CD4-positive, alpha-beta T cell (primary cell): ENCODE results near the gene SERINC1. TPM values are rescaled to one million over a fixed set of nuclear protein-coding genes. Genes with fewer than 3 reads are reported as not detected.
"Not testable (repeated sequence)": the region's sequence is repeated elsewhere in the genome, so short reads cannot be mapped to it uniquely, and the experiment has no call there.

Experiments used
- ATAC-seq: fragments of 200-7000 bp; cut with Tn5 transposase; one replicate; pipeline ENCODE4 v1.10.0; 2022; ENCODE audit warnings: mild to moderate bottlenecking; ENCODE audit not compliant: poor library complexity
- CTCF ChIA-PET: fragments of 350-600 bp; sonication (Branson Sonifier 250); formaldehyde crosslinking; loops from one replicate; lab custom pipeline; 2021; ENCODE audit warnings: antibody characterized with exemption, inconsistent platforms; lab: Charles Lee
- POLR2A ChIA-PET: fragments of 350-600 bp; sonication (Branson Sonifier 250); formaldehyde crosslinking; loops from one replicate; lab custom pipeline; 2021; ENCODE audit warnings: antibody characterized with exemption, inconsistent platforms; lab: Charles Lee
- DNase-seq, 14 experiments: peaks; one replicate each; pipeline ENCODE4 v3.0.0-alpha.2; 2013 to 2020; ENCODE audit warnings: mixed read lengths in 2 of 14
- H3K27ac ChIP-seq, 2 donors: one replicate each; pipeline versions ENCODE4 v1.5.1 to v1.7.0; 2013; ENCODE audit warnings: low read length in 2 of 2, low read depth in 1 of 2, mild to moderate bottlenecking in 1 of 2
- H3K27me3 ChIP-seq, 2 experiments: 1 replicate in 1 of 2; 2 replicates in 1 of 2; pipeline versions ENCODE4 v1.6.1 to v1.7.0; 2013; ENCODE audit warnings: low read length in 2 of 2, control low read depth in 1 of 2, mild to moderate bottlenecking in 1 of 2, moderate library complexity in 1 of 2; ENCODE audit not compliant: insufficient read depth in 2 of 2, control insufficient read depth in 1 of 2
- H3K36me3 ChIP-seq: one replicate; pipeline ENCODE4 v1.6.1; 2013; ENCODE audit warnings: low read length, control low read depth; ENCODE audit not compliant: insufficient read depth
- H3K4me1 ChIP-seq: one replicate; pipeline ENCODE4 v1.6.1; 2013; ENCODE audit warnings: low read length, control low read depth; ENCODE audit not compliant: insufficient read depth
- H3K4me3 ChIP-seq: one replicate; pipeline ENCODE4 v1.5.1; 2013; ENCODE audit warnings: mild to moderate bottlenecking, low read length, moderate library complexity
- H3K9me3 ChIP-seq, 2 experiments: 1 replicate in 1 of 2; 2 replicates in 1 of 2; pipeline versions ENCODE4 v1.6.1 to v1.7.0; 2013; ENCODE audit warnings: low read length in 2 of 2, mild to moderate bottlenecking in 2 of 2, control low read depth in 1 of 2, moderate library complexity in 1 of 2; ENCODE audit not compliant: control insufficient read depth in 1 of 2, insufficient read depth in 1 of 2
- H3K27ac Mint-ChIP-seq: one replicate; pipeline ENCODE4 v1.8.0; 2020; ENCODE audit warnings: mixed read lengths
- H3K27me3 Mint-ChIP-seq: one replicate; pipeline ENCODE4 v1.8.0; 2021; ENCODE audit warnings: mixed read lengths
- H3K36me3 Mint-ChIP-seq: one replicate; pipeline ENCODE4 v1.8.0; 2021; ENCODE audit warnings: low read depth, mixed read lengths
- H3K4me1 Mint-ChIP-seq: one replicate; pipeline ENCODE4 v1.8.0; 2021; ENCODE audit warnings: low read depth, mixed read lengths
- H3K4me3 Mint-ChIP-seq: one replicate; pipeline ENCODE4 v1.8.0; 2020; ENCODE audit warnings: mild to moderate bottlenecking, mixed read lengths
- H3K9me3 Mint-ChIP-seq: one replicate; pipeline ENCODE4 v1.8.0; 2020; ENCODE audit warnings: mixed read lengths
- CTCF ChIP-seq: fragments of 200-600 bp; IDR thresholded peaks from one replicate; pipeline ENCODE4 v1.8.0; 2022; ENCODE audit warnings: antibody characterized with exemption, mild to moderate bottlenecking
- intact Hi-C, 2 experiments: fragments of 100-400 bp; cut with DNase I in 1 of 2; cut with micrococcal nuclease in 1 of 2; formaldehyde crosslinking; loops; one replicate each; pipeline versions ENCODE4 v1.15.1 to v1.9.0; 2023 to 2025; cut with DNase I, micrococcal nuclease
- polyA plus RNA-seq, 2 donors: library from polyadenylated mRNA; unstranded; fragments of 120-200 nt; gene quantifications; one replicate each; pipeline ENCODE4 v1.2.1, GENCODE V29; 2013
- total RNA-seq, 174 experiments: library from RNA in 2 of 174; stranded (reverse) in 2 of 174; gene quantifications; one replicate each; pipeline ENCODE4 v1.2.3 and lab custom pipeline; 2021 to 2026

Gene SERINC1
- total RNA-seq (100 to 1,000 TPM; 175 to 178 TPM), total RNA-seq (lab: John Stamatoyannopoulos, UW) (94.8 to 943 (median 397) reads per million in 172 experiments)
- 139 TPM for polyA plus RNA-seq (2013, experiment 1 of 2)
- polyA plus RNA-seq (2013, experiment 2 of 2) = 136 TPM

GRCh38 chr6:122471107-122472021, at the start of gene SERINC1:
Gene SERINC1, minus strand, starts transcription at chr6:122471807. Its CDS starts 70 bp downstream, at chr6:122471737.
- peak within 1 kb of the TSS; percentile 99 to 100 for H3K27ac ChIP-seq
- H3K36me3 ChIP-seq = peaks cover 2% of the 10 kb centered on the region
- ChIA-PET CTCF (interaction anchor here (0.7 to 2.5 kb wide), 6 partner anchors 21 to 72 kb away, joined by 3 to 8 read pairs (median 4); partner anchors contain the start of gene HSF2), POLR2A (interaction anchor here (0.6 to 3.3 kb wide), 20 partner anchors 9 to 72 kb away, joined by 3 to 26 read pairs (median 6); partner anchors contain the start of gene HSF2)
- TF ChIP-seq CTCF = no peak
- no peaks in the 10 kb centered on the region for H3K27me3 ChIP-seq
- H3K36me3 Mint-ChIP-seq = peaks cover 56% of the 10 kb centered on the region
- H3K27ac Mint-ChIP-seq = peak within 1 kb of the TSS; percentile 100
- peak within 1 kb of the TSS; percentile 99 for H3K4me3 Mint-ChIP-seq
- H3K9me3 Mint-ChIP-seq = no peaks in the 10 kb centered on the region
- ATAC-seq (peak; percentile 95), DNase-seq (peak; percentile 88 to 98 (median 91))
- intact Hi-C loops = loop anchor here (1.0 to 10.0 kb wide), 4 partner anchors 71 to 1137 kb away; partner anchors contain the start of genes HSF2 (in 1 of the 2) and TBC1D32 (in 1 of the 2)
- H3K9me3 ChIP-seq = no peaks in the 10 kb centered on the region
- H3K4me3 ChIP-seq = peak within 1 kb of the TSS; percentile 95
- peaks cover 56% of the 10 kb centered on the region for H3K4me1 Mint-ChIP-seq
- peaks cover 27% of the 10 kb centered on the region for H3K4me1 ChIP-seq
- no peaks in the 10 kb centered on the region for H3K27me3 Mint-ChIP-seq

- Mint-ChIP-seq H3K36me3 (peaks cover 14% of the 10 kb centered on the region), H3K4me3 (no peak overlapping the region), H3K27ac (no peak overlapping the region), H3K4me1 (no peaks in the 10 kb centered on the region), H3K27me3 (peaks cover 6% of the 10 kb centered on the region), H3K9me3 (peaks cover 10% of the 10 kb centered on the region)
- DNase-seq = no peak
- Histone ChIP-seq H3K9me3 (peaks cover 0 to 6% of the 10 kb centered on the region in 2 experiments), H3K4me1 (no peaks in the 10 kb centered on the region), H3K27me3 (no peaks in the 10 kb centered on the region), H3K4me3 (no peak overlapping the region), H3K36me3 (no peaks in the 10 kb centered on the region), H3K27ac (no peak overlapping the region)
- ChIA-PET CTCF (no interaction called here), POLR2A (no interaction called here)
- TF ChIP-seq CTCF = no peak
- ATAC-seq = no peak
- intact Hi-C loops = no loop called here
Observed at GRCh38 chr6:122511193-122511924, 39.8 kb upstream of the SERINC1 start.

- H3K27ac ChIP-seq, H3K27me3 ChIP-seq, intact Hi-C loops, ATAC-seq, H3K4me3 ChIP-seq, H3K4me3 Mint-ChIP-seq, CTCF ChIA-PET, H3K27me3 Mint-ChIP-seq, POLR2A ChIA-PET, DNase-seq, H3K4me1 ChIP-seq, H3K27ac Mint-ChIP-seq, H3K4me1 Mint-ChIP-seq, H3K36me3 ChIP-seq: not testable (repeated sequence)
- peaks cover 16 to 34% of the 10 kb centered on the region in 2 experiments for H3K9me3 ChIP-seq
- H3K9me3 Mint-ChIP-seq = peaks cover 25% of the 10 kb centered on the region
- peaks cover 32% of the 10 kb centered on the region for H3K36me3 Mint-ChIP-seq
Observed at GRCh38 chr6:122505170-122505569, 33.6 kb upstream of the SERINC1 start.
